A673 (cell line): Measurements from ENCODE around the gene DHRS3.

Experiments
- EZH2 ChIP-seq: fragments of 200-600 bp; sonication (generic); IDR thresholded peaks from 2 replicates; pipeline ENCODE4 v1.6.1; 2017; ENCODE audit warnings: borderline replicate concordance, low read depth, mild to moderate bottlenecking, mixed read lengths, antibody characterized with exemption, low read length; ENCODE audit not compliant: poor library complexity, severe bottlenecking
- TF ChIP-seq, protein P1 (sequence below): fragments of 300-800, 200-600 bp; sonication (generic); conservative IDR thresholded peaks from 2 replicates; pipeline ENCODE4 v1.5.1; 2017; ENCODE audit warnings: low read depth, mild to moderate bottlenecking, antibody characterized with exemption, low read length, moderate library complexity, mixed read lengths

DNA sequence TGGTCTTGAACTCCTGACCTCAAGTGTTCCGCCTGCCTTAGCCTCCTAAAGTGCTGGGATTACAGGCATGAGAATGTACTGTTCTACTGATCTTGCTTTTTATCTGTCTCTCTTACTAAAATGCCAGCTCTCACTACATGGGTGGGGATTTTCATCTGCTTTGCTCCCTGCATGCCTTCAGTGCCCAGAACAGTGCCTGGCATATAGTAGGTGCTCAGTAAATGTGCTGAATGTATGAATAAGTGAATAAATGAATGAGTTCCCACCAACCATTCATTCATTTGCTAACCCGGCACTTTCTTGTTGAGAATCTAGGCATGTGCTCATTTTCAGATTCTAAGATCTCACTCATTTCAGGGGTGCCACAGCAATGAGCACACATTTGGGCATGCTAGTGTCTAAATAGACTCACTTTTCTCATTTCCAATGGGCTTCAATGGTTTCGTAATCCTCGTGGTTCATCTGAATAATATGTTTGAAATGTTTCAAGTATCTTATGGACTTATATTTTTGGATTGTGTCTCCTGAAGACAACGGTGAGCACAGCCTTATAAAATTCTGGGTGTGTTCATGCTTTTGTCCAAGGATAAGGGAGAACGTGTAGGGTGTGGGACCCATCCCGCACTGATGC, 7.6 kb downstream of the DHRS3 start:
- TF ChIP-seq, protein P1, sequence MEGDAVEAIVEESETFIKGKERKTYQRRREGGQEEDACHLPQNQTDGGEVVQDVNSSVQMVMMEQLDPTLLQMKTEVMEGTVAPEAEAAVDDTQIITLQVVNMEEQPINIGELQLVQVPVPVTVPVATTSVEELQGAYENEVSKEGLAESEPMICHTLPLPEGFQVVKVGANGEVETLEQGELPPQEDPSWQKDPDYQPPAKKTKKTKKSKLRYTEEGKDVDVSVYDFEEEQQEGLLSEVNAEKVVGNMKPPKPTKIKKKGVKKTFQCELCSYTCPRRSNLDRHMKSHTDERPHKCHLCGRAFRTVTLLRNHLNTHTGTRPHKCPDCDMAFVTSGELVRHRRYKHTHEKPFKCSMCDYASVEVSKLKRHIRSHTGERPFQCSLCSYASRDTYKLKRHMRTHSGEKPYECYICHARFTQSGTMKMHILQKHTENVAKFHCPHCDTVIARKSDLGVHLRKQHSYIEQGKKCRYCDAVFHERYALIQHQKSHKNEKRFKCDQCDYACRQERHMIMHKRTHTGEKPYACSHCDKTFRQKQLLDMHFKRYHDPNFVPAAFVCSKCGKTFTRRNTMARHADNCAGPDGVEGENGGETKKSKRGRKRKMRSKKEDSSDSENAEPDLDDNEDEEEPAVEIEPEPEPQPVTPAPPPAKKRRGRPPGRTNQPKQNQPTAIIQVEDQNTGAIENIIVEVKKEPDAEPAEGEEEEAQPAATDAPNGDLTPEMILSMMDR, result no peak
- TF ChIP-seq EZH2, result no peak
